ENCODE results near the gene ONECUT3.

The ONECUT3 gene

GRCh38 chr19:1742989-1743696 is 10.2 kb upstream of the ONECUT3 start:
- no peak for DNase-seq

- no peak for DNase-seq
These were observed 9.1 kb upstream of the ONECUT3 start for GRCh38 chr19:1744133-1744665.

GRCh38 chr19:1744822-1745563 is 8.3 kb upstream of the ONECUT3 start:
- DNase-seq, result no peak

GRCh38 chr19:1745589-1746031 is 7.7 kb upstream of the ONECUT3 start:
- DNase-seq, result no peak

GRCh38 chr19:1746401-1747284 is 6.7 kb upstream of the ONECUT3 start:
- DNase-seq, result no peak

- no peak for DNase-seq
These were observed 5.8 kb upstream of the ONECUT3 start for GRCh38 chr19:1747285-1748114.

- no peak for DNase-seq
These were observed 5.0 kb upstream of the ONECUT3 start for GRCh38 chr19:1748115-1748872.

GRCh38 chr19:1748873-1749341 is 4.4 kb upstream of the ONECUT3 start:
- DNase-seq, result no peak

- no peak for DNase-seq
These were observed 3.6 kb upstream of the ONECUT3 start for GRCh38 chr19:1749373-1750342.

- no peak for DNase-seq
These were observed 2.8 kb upstream of the ONECUT3 start for GRCh38 chr19:1750343-1751021.

GRCh38 chr19:1751367-1752008 is 1.8 kb upstream of the ONECUT3 start:
- no peak for DNase-seq

GRCh38 chr19:1752009-1752756 is 1.1 kb upstream of the ONECUT3 start:
- DNase-seq, result no peak

GRCh38 chr19:1754018-1754635 is 821 bp downstream of the ONECUT3 start:
- no peak for DNase-seq

GRCh38 chr19:1754636-1755466 is 1.5 kb downstream of the ONECUT3 start:
- DNase-seq, result no peak

- DNase-seq, result no peak
These were observed 2.3 kb downstream of the ONECUT3 start for GRCh38 chr19:1755467-1756171.

- DNase-seq, result no peak
These were observed 3.0 kb downstream of the ONECUT3 start for GRCh38 chr19:1756264-1756663.
